Psoas muscle (tissue), 8 donors: ENCODE results near the gene EPHB1. TPM values are rescaled to one million over a fixed set of nuclear protein-coding genes. Genes with fewer than 3 reads are reported as not detected.
"Not testable (repeated sequence)": the region's sequence is repeated elsewhere in the genome, so short reads cannot be mapped to it uniquely, and the experiment has no call there.

ENCODE experiments used
- ATAC-seq, 4 donors: fragments of 200-7000 bp; cut with Tn5 transposase; one replicate each; pipeline ENCODE4 v1.9.1; 2020; ENCODE audit warnings: moderate library complexity in 3 of 4, mild to moderate bottlenecking in 2 of 4
- DNase-seq, 2 donors: peaks; one replicate each; pipeline ENCODE4 v3.0.0-alpha.2; 2020
- H3K27ac ChIP-seq: fragments of 200-600 bp; one replicate; pipeline ENCODE4 v1.8.0; 2022
- H3K27me3 ChIP-seq, 3 donors: fragments of 200-600 bp in 1 of 3; one replicate each; pipeline versions ENCODE4 v1.6.1 to v1.8.0; 2013 to 2022; ENCODE audit warnings: low read length in 2 of 3, mild to moderate bottlenecking in 2 of 3, moderate library complexity in 1 of 3; ENCODE audit not compliant: insufficient read depth in 3 of 3
- H3K36me3 ChIP-seq, 2 donors: fragments of 200-600 bp in 1 of 2; one replicate each; pipeline versions ENCODE4 v1.6.1 to v1.8.0; 2013 to 2022; ENCODE audit warnings: low read depth in 1 of 2, mild to moderate bottlenecking in 1 of 2, moderate library complexity in 1 of 2; ENCODE audit not compliant: insufficient read depth in 1 of 2
- H3K4me1 ChIP-seq: fragments of 200-600 bp; one replicate; pipeline ENCODE4 v1.8.0; 2022
- H3K4me3 ChIP-seq: fragments of 200-600 bp; one replicate; pipeline ENCODE4 v1.8.0; 2022; ENCODE audit warnings: mild to moderate bottlenecking
- H3K9me3 ChIP-seq: fragments of 200-600 bp; one replicate; pipeline ENCODE4 v1.8.0; 2022
- CTCF ChIP-seq: fragments of 200-600 bp; IDR thresholded peaks from one replicate; pipeline ENCODE4 v1.8.0; 2022; ENCODE audit warnings: antibody characterized with exemption
- WGBS, 3 donors: extraction: QIAGEN DNeasy Blood & Tissue Kit; methylation state at CpG; one replicate each; pipeline versions ENCODE4 v1.1.6 to v1.1.7; 2013; 5-methylcytosine and 5-hydroxymethylcytosine counted together
- intact Hi-C, 2 donors: fragments of 100-400 bp; cut with DNase I; formaldehyde crosslinking; loops; one replicate each; pipeline versions ENCODE4 v1.11.0 to v1.14.2; 2022
- polyA plus RNA-seq, 3 donors: library from polyadenylated mRNA; stranded (reverse); fragments of 200-250 nt; gene quantifications; one replicate each; pipeline ENCODE4 v1.2.3, GENCODE V29; 2013
- total RNA-seq, 4 donors: library from RNA; stranded (reverse); fragmentation: NEBNext Ultra II Directional in 2 of 4; extraction: Animal tissue kit (Norgen Biotek cat#: 25700) in 2 of 4; gene quantifications; one replicate each; pipeline versions ENCODE4 v1.2.1 to v1.2.4, GENCODE V29; 2021 to 2023
- donor health status: healthy with polysubstance abuse.
- donor health status: DM: no; HTN: no; CAD: no; lungs with moderate emphysema.
- donor health status: Bipolar disorder and iron deficiency.
- donor health status: healthy.
- donor health status: DM: yes; HTN: yes; CAD: no.
- donor health status: DM: no; HTN: no; CAD: no.
- donor health status: DM: no; HTN: no; CAD: no.
- donor health status: DM: yes; HTN: yes; CAD: no.

Gene EPHB1
- total and polyA plus RNA-seq, 7 donors = 0.85 to 6.3 (median 2.0) TPM

GRCh38 chr3:135100366-135100765 lies 305.3 kb downstream of the EPHB1 start:
- Histone ChIP-seq H3K36me3 (no peaks in the 10 kb centered on the region), H3K4me3 (no peak overlapping the region), H3K27ac (no peak overlapping the region), H3K9me3 (no peaks in the 10 kb centered on the region), H3K4me1 (no peaks in the 10 kb centered on the region), H3K27me3 (no peaks in the 10 kb centered on the region)
- no peak for ATAC-seq
- TF ChIP-seq CTCF = no peak
- intact Hi-C loops = no loop called here
- DNase-seq = no peak
- WGBS, 3 donors = 49 to 80% (median 57%) methylated on average over 2 of the region's 2 CpGs

DNA sequence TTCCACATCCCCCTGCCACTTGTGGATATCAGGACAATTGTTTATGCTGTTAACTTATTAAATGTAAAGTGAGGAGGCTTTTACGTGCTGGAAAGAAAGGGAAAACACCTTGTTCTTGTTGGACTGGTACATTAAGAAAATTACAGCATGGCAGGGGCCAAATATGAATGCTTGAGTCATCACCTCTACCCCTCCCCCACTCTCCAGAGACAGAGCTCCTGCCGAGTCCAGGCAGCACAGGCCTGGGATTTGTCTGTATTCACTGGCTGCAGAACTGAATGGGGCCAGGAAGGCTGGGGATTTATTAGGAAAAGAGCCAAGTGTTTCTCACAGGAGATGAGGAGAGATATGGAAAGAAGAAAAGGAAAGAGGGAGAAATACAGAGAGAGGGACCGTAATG lies 308.9 kb downstream of the EPHB1 start:
- H3K27ac ChIP-seq = no peak overlapping the region
- 64 to 74% (median 67%) methylated on average over 3 of the region's 3 CpGs for WGBS, 3 donors
- no peak for TF ChIP-seq CTCF
- H3K9me3 ChIP-seq = no peaks in the 10 kb centered on the region
- DNase-seq = no peak
- peak in 1 of 4 donors; percentile 43 for ATAC-seq
- H3K4me3 ChIP-seq = no peak overlapping the region
- no peaks in the 10 kb centered on the region for H3K36me3 ChIP-seq
- H3K27me3 ChIP-seq = no peaks in the 10 kb centered on the region
- H3K4me1 ChIP-seq = no peaks in the 10 kb centered on the region
- intact Hi-C loops = no loop called here

- Histone ChIP-seq H3K4me1 (no peaks in the 10 kb centered on the region), H3K27me3 (no peaks in the 10 kb centered on the region), H3K27ac (no peak overlapping the region), H3K4me3 (no peak overlapping the region), H3K9me3 (no peaks in the 10 kb centered on the region), H3K36me3 (no peaks in the 10 kb centered on the region)
- no peak for TF ChIP-seq CTCF
- ATAC-seq = no peak
- 81 to 85% (median 81%) methylated on average over 8 of the region's 8 CpGs for WGBS, 3 donors
- DNase-seq = no peak
- intact Hi-C loops = no loop called here
Observed at GRCh38 chr3:135106445-135106844, 311.4 kb downstream of the EPHB1 start.

GRCh38 chr3:135107043-135107442 lies 312.0 kb downstream of the EPHB1 start:
- intact Hi-C loops = no loop called here
- Histone ChIP-seq H3K4me1 (no peaks in the 10 kb centered on the region), H3K27me3 (no peaks in the 10 kb centered on the region), H3K36me3 (no peaks in the 10 kb centered on the region), H3K4me3 (no peak overlapping the region), H3K9me3 (no peaks in the 10 kb centered on the region), H3K27ac (no peak overlapping the region)
- 86 to 92% (median 91%) methylated on average over 2 of the region's 2 CpGs for WGBS, 3 donors
- TF ChIP-seq CTCF = no peak
- no peak for DNase-seq
- no peak for ATAC-seq

- Histone ChIP-seq H3K27ac (no peak overlapping the region), H3K27me3 (no peaks in the 10 kb centered on the region), H3K36me3 (no peaks in the 10 kb centered on the region), H3K9me3 (no peaks in the 10 kb centered on the region), H3K4me3 (no peak overlapping the region), H3K4me1 (no peaks in the 10 kb centered on the region)
- TF ChIP-seq CTCF = no peak
- DNase-seq = no peak
- no peak for ATAC-seq
- intact Hi-C loops = no loop called here
- 77 to 89% (median 78%) methylated on average over 8 of the region's 8 CpGs for WGBS, 3 donors
Observed at GRCh38 chr3:135109681-135110080, 314.6 kb downstream of the EPHB1 start.

GRCh38 chr3:135114551-135114950 lies 319.5 kb downstream of the EPHB1 start:
- H3K9me3 ChIP-seq, H3K36me3 ChIP-seq, ATAC-seq, H3K27me3 ChIP-seq, H3K4me3 ChIP-seq, H3K27ac ChIP-seq, DNase-seq, H3K4me1 ChIP-seq, intact Hi-C loops: not testable (repeated sequence)
- WGBS, 3 donors = 93 to 100% (median 95%) methylated on average over 4 of the region's 4 CpGs
